Gastrocnemius medialis (tissue), 4 donors: ENCODE results near the gene H2BK1.

Experiments used
- CTCF ChIP-seq, 5 experiments: fragments of 450-650 bp in 3 of 5; fragments of 200-600 bp in 2 of 5; sonication (generic) in 2 of 5; IDR thresholded peaks in 4 of 5; conservative IDR thresholded peaks in 1 of 5; 1 replicate in 4 of 5; 2 replicates in 1 of 5; pipeline ENCODE4 v1.5.1; 2016 to 2019; ENCODE audit warnings: antibody characterized with exemption in 5 of 5, mild to moderate bottlenecking in 3 of 5, moderate library complexity in 3 of 5
- POLR2A ChIP-seq, 2 donors: fragments of 450-650 bp; IDR thresholded peaks; one replicate each; pipeline ENCODE4 v1.6.1; 2017; ENCODE audit warnings: antibody characterized with exemption in 2 of 2, mild to moderate bottlenecking in 2 of 2, moderate library complexity in 2 of 2

GRCh38 chr7:151256410-151257045 is 46.2 kb upstream of the H2BK1 start:
- TF ChIP-seq CTCF (IDR thresholded peaks at IDR 0.05 in 4 of 5, conservative IDR thresholded peaks at IDR 0.05 in 1 of 5) (no peak), POLR2A (IDR thresholded peaks at IDR 0.05) (no peak)
